GM19328 (cell line): ENCODE measurements around the gene IFITM1.
"Not testable (repeated sequence)": the region's sequence is repeated elsewhere in the genome, so short reads cannot be mapped to it uniquely, and the experiment has no call there.

ENCODE experiments used
- ATAC-seq: cut with Tn5 transposase; IDR thresholded peaks from one replicate; pipeline ENCODE4 v1.9.1; 2021; ENCODE audit warnings: mild to moderate bottlenecking, moderate library complexity; ENCODE audit not compliant: unreplicated experiment

The IFITM1 gene

GRCh38 chr11:340539-341512 lies 27.0 kb downstream of the IFITM1 start:
- no peak for ATAC-seq

GRCh38 chr11:342328-342727 lies 28.5 kb downstream of the IFITM1 start:
- ATAC-seq = no peak

- ATAC-seq = no peak
Measured at GRCh38 chr11:344836-345578, 31.2 kb downstream of the IFITM1 start.

- ATAC-seq = no peak
Measured at GRCh38 chr11:346529-346928, 32.7 kb downstream of the IFITM1 start.

- ATAC-seq = not testable (repeated sequence)
Measured at GRCh38 chr11:349270-349954, 35.6 kb downstream of the IFITM1 start.

DNA sequence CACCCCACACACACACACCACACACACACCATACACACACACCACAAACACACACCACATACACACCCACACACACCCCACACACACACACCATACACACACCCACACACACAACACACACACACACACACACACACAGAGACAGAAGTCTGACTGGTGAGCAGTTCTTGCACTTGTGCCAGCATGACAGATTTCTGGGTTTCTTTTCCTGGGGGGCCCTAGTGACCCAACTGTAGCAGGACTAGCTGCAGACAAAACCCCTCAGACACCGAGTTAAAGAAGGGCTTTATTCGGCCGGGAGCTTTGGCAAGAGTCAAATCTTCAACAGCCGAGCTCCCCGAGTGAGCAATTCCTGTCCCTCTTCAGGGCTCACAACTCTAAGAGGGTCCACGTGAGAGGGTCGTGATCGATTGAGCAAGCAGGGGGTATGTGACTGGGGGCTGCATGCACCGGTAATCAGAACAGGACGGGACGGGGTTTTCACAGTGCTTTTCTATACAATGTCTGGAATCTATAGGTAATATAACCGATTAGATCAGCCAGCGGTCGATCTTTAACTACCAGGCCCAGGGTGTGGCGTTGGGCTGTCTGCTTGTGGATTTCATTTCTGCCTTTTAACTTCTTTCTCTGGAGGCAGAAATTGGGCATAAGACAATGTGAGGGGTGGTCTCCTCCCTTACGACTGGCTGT lies 36.3 kb downstream of the IFITM1 start:
- ATAC-seq = not testable (repeated sequence)

DNA sequence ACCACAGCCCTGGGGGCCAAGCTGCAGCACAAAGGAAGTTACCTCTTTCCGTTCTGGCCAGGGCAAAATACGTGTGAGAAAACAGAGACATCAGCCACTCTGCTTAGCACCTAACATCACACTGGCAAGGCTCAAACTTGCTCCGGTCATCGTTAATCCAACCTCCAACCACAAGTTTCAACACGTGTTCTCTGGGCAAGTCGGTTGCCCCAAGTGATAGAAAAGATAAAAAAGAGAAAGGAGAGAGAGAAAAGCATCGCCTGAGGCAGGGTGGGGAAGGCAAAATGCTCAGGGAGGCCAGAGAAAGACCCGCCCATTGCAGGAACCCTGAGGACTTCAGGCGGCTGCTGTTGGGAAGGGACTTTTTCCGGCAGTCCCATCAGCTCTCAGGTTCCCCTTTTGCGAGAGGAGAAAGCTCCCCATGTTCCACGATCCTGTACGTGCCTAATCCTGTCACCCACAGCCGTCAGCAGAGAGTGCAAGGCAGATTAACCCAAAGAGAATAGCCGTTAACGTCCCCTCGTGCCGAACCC lies 36.9 kb downstream of the IFITM1 start:
- no peak for ATAC-seq

- ATAC-seq = no peak
Measured at GRCh38 chr11:351411-351810, 37.6 kb downstream of the IFITM1 start.

- no peak for ATAC-seq
Measured at GRCh38 chr11:352456-353031, 38.7 kb downstream of the IFITM1 start.

DNA sequence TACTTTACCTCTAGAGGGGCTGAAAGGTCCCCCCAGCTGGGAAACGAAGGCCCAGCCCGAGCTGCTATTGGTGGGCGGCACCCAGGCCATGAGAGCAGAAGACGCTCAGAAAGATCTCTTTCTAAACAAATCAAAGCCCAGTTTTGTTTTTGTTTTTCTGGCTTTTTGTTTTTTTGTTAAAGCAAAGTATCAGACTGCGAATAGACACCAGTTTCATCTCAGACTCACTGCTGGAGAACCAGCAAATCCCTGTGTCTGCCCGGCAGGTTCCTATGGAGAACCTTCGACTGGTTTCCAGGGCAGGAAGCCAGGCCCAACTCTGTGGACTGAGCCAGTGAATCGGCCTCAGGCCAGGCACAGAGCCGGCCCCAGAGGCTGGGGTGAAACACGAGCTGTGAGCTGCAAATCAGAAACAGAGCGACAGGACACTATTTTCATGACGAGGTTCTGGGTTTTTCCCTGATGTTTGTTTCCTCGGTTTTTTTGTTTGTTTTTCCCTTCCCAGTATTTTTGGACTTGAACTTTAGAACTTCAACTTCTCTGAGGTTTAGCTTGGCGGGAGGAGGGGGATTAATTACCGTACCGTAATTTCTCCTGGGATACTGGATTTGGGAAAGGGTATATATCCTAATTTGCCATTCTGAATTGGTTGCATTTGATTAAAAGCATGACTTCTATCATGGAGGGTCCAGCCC lies 39.5 kb downstream of the IFITM1 start:
- no peak for ATAC-seq

DNA sequence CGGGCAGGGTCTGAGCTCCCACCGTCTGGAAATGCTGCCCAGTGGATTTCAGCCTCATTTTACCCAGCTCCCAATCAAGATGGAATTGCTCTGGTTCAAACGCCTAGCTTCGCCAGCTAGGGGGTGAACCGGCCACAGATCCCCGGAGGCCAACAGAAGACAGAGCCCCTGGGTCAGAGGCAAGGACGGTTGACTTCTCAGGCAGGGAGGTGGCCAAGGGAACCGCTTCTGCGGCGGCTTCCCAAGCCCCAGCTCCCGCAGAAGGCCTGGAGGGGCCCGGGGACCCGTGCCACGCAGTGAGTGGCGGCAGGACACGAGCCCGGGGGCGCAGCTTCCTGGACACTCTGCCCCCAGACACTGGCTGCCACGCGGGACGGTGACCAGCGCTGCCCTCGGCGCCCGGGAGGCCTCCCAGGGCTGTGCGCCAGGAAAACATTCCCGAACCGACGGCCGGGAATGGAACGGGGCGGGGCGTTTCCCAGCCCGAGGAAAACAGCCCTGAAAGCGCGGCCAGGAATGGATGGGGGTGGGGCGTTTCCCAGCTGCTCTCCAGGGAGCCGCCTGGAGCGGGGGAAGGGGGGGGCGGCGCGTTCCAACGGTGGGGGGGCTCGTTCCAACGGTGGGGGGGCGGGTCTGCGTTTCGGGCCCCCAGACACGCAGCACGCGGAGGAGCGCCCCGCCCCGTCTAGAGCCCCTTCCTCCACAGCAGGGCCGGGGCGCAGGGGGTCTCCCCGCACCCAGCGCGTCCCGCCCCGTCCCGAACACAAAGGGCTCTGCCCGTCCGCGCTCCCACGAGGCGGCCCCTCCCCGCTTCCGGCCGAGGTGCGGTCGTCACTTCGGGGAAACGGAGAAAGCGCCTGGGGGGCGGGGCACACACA lies 42.0 kb downstream of the IFITM1 start:
- no peak for ATAC-seq

DNA sequence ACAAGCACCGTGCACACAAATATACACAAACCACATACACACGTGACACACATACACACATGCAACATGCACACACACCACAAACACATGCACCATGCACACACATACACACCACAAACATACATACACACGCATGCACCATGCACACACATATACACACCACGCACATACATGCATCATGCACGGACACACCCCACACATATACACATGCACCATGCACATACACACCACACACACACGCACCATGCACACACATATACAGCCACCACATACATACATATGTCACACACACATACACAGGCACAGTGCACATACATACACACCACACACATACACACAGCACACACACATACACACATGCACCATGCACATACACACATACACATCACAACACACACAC lies 42.8 kb downstream of the IFITM1 start:
- no peak for ATAC-seq

GRCh38 chr11:357582-357981 lies 43.7 kb downstream of the IFITM1 start:
- no peak for ATAC-seq

DNA sequence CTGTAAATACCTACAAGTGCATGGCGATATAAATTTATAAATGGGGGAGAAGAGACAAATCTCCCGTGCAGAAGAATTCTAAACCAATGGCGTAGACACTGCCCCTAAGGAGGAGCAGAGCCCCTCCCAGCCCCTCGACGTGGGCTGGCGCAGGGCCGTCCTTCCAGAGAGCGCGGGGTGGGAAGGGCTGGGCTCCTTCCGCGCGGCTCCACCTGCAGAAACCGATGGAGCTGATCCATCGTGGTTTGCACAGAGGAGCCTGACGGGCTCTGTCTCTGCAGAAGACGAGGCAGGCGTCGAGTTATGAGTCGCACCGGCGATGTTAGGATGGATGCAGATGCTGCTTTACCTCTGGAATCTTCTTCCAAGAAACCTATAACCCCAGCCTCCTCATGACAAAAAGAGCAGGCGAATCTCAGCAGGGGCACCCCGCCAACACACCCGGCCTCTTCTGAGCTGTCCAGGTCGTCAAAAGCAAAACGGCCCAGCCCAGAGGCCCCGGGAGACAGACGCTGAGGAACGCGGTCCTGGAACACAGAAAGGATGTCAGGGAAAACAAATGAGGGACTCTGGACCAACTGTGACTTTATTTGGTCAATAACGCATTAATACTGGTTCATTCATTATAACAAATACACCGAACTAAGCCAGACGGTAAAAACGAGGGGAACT lies 44.4 kb downstream of the IFITM1 start:
- no peak for ATAC-seq

DNA sequence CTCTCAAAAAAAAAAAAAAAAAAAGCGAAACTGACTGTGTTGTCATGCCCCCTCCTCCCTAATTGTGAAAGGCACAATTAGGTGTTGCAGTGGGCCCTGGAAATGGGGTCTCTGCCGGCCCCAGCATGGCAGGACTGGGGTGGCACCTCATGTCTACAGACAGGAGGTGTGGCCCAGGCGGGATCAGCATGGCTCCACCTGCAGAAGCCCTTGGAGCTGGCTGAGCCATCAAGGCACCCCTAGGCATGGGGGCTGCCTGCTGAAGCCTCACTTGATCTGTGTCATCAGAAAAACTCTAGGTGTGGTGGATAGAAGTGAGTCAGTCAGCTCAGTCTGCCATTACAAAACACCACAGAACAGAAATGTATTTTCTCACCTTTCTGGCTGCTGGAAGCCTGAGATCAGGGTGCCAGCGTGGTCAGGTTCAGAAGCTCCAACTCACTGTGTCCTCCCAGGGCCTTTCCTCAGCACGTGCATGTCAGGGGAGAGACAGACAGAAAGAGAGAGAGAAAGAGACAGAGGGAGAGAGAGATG lies 45.4 kb downstream of the IFITM1 start:
- no peak for ATAC-seq

- ATAC-seq = no peak
Measured at GRCh38 chr11:360326-361280, 46.8 kb downstream of the IFITM1 start.
